Measurements from ENCODE around the gene RBFOX1. TPM values are rescaled to one million over a fixed set of nuclear protein-coding genes. Genes with fewer than 3 reads are reported as not detected.

RBFOX1 gene
- polyA plus RNA-seq, 1 donor = 1.3 TPM

DNA sequence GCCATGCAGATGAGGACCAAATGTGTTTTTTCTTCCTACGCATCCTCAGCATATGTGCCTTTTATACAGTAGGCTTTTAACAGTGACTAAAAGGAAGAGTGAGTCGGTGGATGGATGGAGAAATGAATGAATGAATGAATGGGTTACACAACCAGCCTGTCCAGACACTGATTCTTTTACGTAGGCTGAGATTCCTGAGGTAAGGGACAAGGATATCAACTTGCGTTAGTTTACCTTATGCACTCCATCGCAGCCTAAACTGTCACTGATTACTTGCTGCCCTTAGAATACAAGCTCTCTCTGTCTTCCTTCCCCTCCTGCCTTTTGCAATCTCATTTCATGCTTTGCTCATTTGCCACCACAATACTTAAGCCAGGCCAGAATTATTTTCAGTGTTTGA, 59.0 kb downstream of the RBFOX1 start:
- Histone ChIP-seq H3K4me3 (ENCODE audit: low read length) (no peak overlapping the region), H3K27me3 (ENCODE audit: control insufficient read depth, insufficient read depth, low read length) (no peaks in the 10 kb centered on the region), H3K9me3 (ENCODE audit: control insufficient read depth, low read depth, low read length) (no peaks in the 10 kb centered on the region), H3K36me3 (ENCODE audit: control insufficient read depth, insufficient read depth, low read length) (no peaks in the 10 kb centered on the region), H3K27ac (ENCODE audit: low read length) (no peak overlapping the region), H3K4me1 (ENCODE audit: control insufficient read depth, insufficient read depth, low read length) (no peaks in the 10 kb centered on the region)
- no peak for DNase-seq
- WGBS (ENCODE audit: insufficient coverage, low lambda C conversion rate) = 76% methylated on average over 4 of the region's 5 CpGs

DNA sequence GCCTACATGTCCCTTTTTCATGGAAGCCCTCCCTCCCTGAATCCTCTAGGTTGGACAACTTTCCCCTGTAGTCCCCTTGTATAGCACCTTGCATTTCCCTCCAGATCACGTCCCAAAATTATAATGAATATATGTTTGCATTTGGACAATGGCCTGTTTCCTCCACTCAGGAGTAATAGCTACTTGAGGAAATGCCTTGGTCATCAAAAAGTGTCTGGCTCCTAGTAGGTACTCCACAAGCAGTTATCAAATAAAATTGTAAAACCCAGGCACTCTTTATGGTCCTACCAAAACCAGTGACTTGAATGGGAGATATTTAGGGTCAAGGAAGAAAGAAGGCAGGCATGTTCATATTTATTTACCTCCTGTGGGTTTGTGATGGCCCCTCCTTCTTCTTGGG, 59.6 kb downstream of the RBFOX1 start:
- Histone ChIP-seq H3K27me3 (ENCODE audit: control insufficient read depth, insufficient read depth, low read length) (no peaks in the 10 kb centered on the region), H3K9me3 (ENCODE audit: control insufficient read depth, low read depth, low read length) (no peaks in the 10 kb centered on the region), H3K36me3 (ENCODE audit: control insufficient read depth, insufficient read depth, low read length) (no peaks in the 10 kb centered on the region), H3K27ac (ENCODE audit: low read length) (no peak overlapping the region), H3K4me3 (ENCODE audit: low read length) (no peak overlapping the region), H3K4me1 (ENCODE audit: control insufficient read depth, insufficient read depth, low read length) (no peaks in the 10 kb centered on the region)
- DNase-seq = no peak
- WGBS (ENCODE audit: insufficient coverage, low lambda C conversion rate) = no CpG with 5 or more reads among the region's 1 CpG

DNA sequence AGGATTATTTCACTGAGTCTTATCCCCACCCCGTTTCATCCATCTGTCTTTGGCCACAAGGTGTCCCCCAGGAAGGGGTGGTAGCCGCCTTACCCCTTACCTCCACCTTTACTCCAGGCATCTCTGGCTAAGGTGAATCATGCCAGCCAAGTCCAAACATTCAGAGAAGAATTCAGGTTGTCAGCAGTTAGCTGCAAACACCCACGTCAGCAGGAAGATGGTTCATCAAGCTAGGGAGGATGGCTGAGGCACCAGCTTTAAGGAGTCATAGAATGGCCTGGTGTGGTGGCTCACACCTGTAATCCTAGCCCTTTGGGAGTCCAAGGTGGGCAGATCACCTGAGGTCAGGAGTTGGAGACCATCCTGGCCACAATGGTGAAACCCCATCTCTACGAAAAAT, 61.0 kb downstream of the RBFOX1 start:
- no CpG with 5 or more reads among the region's 4 CpGs for WGBS (ENCODE audit: insufficient coverage, low lambda C conversion rate)
- Histone ChIP-seq H3K4me1 (ENCODE audit: control insufficient read depth, insufficient read depth, low read length) (no peaks in the 10 kb centered on the region), H3K9me3 (ENCODE audit: control insufficient read depth, low read depth, low read length) (no peaks in the 10 kb centered on the region), H3K4me3 (ENCODE audit: low read length) (no peak overlapping the region), H3K27ac (ENCODE audit: low read length) (no peak overlapping the region), H3K27me3 (ENCODE audit: control insufficient read depth, insufficient read depth, low read length) (no peaks in the 10 kb centered on the region), H3K36me3 (ENCODE audit: control insufficient read depth, insufficient read depth, low read length) (no peaks in the 10 kb centered on the region)
- DNase-seq = no peak

DNA sequence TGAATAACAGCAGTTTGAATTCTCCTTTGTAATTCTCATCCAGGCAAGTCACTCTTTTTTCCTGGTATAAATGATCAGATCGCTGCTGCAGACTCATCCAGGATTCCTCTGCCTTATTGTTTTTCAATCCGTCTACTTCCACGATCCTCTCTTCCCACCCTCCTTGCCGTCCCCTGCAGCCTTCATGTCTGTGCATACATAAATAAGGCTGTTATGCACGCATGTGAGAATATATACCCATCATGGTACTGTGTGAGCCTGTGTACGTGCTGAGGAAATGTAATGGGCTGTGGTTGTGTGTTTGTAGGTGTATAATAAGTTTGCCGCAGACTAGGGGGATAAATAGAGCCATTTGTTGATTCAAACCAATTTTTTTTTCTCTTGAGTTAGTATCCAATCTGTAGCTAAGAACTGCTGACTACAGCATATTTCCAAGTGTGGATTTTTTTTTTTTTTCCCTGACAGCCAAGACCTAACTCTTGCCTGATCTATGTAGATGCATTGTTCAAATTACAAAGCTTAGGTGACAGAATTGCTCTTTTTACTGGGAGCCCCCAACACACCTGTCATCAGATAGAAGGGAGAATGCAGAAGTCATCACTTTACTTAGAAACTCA, 62.2 kb downstream of the RBFOX1 start:
- DNase-seq = no peak
- no peaks in the 10 kb centered on the region for H3K36me3 ChIP-seq (ENCODE audit: control insufficient read depth, insufficient read depth, low read length)
- WGBS (ENCODE audit: insufficient coverage, low lambda C conversion rate) = no CpG with 5 or more reads among the region's 7 CpGs
- H3K4me3 ChIP-seq (ENCODE audit: low read length) = no peak overlapping the region
- H3K9me3 ChIP-seq (ENCODE audit: control insufficient read depth, low read depth, low read length) = no peaks in the 10 kb centered on the region
- no peak overlapping the region for H3K27ac ChIP-seq (ENCODE audit: low read length)
- H3K4me1 ChIP-seq (ENCODE audit: control insufficient read depth, insufficient read depth, low read length) = no peaks in the 10 kb centered on the region
- H3K27me3 ChIP-seq (ENCODE audit: control insufficient read depth, insufficient read depth, low read length) = no peaks in the 10 kb centered on the region

DNA sequence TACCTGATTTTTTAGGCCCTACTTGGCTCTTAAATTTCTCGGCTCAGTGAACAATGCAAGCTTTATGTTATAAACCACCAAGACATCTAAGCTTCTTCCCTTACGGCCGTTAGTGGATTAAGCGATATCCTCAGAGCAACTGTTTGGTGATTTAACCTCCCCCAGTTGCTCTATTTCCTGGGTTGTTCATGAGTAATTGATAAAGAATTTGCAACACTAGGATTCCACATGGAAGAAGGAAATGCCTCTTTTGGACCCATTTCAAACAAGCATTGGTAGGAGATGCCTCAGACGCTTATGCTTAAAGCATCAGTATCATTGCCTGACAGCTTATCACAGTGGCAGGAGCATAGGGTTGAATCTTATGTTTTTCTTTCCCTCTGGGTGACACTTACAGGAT, 65.3 kb downstream of the RBFOX1 start:
- H3K27ac ChIP-seq (ENCODE audit: low read length) = no peak overlapping the region
- no peak for DNase-seq
- H3K36me3 ChIP-seq (ENCODE audit: control insufficient read depth, insufficient read depth, low read length) = no peaks in the 10 kb centered on the region
- WGBS (ENCODE audit: insufficient coverage, low lambda C conversion rate) = 100% methylated on average over 1 of the region's 5 CpGs
- no peaks in the 10 kb centered on the region for H3K27me3 ChIP-seq (ENCODE audit: control insufficient read depth, insufficient read depth, low read length)
- no peak overlapping the region for H3K4me3 ChIP-seq (ENCODE audit: low read length)
- H3K4me1 ChIP-seq (ENCODE audit: control insufficient read depth, insufficient read depth, low read length) = no peaks in the 10 kb centered on the region
- H3K9me3 ChIP-seq (ENCODE audit: control insufficient read depth, low read depth, low read length) = no peaks in the 10 kb centered on the region

DNA sequence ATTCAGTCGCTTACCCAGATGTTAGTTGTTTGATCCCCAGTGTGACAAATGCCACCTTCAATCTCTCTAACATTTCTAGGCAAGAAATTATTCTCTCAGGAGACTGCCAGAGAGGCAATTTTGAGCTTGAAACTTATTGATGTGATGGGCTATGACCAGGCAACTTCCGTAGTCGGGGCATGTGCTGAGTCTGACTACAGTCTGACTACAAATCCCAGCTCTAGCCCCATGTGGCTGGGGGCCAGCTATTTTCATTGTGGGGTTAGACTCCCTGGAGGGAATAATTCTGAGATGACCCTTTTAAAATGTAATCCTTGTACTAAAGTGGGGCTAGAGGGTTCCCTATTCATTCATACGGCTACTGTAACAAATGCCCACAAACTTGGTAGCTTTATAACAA, 65.9 kb downstream of the RBFOX1 start:
- no peaks in the 10 kb centered on the region for H3K27me3 ChIP-seq (ENCODE audit: control insufficient read depth, insufficient read depth, low read length)
- no CpG with 5 or more reads among the region's 4 CpGs for WGBS (ENCODE audit: insufficient coverage, low lambda C conversion rate)
- H3K4me1 ChIP-seq (ENCODE audit: control insufficient read depth, insufficient read depth, low read length) = no peaks in the 10 kb centered on the region

DNA sequence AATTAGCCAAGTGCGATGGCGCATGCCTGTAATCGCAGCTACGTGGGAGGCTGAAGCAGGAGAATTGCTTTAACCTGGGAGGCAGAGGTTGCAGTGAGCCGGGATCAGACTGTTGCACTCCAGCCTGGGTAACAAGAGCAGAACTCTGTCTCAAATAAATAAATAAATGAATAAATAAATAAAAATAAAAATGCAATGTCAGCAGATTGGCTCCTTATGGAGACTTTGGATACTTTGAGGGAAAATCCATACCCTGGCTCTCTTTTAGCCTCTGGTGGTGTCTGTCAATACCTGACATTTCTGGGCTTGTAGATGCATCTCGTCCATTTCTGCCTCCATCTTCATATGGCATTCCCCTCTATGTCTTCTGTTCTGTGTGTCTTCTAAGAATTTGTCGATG, 66.7 kb downstream of the RBFOX1 start:
- Histone ChIP-seq H3K27ac (ENCODE audit: low read length) (no peak overlapping the region), H3K4me3 (ENCODE audit: low read length) (no peak overlapping the region), H3K4me1 (ENCODE audit: control insufficient read depth, insufficient read depth, low read length) (no peaks in the 10 kb centered on the region), H3K36me3 (ENCODE audit: control insufficient read depth, insufficient read depth, low read length) (no peaks in the 10 kb centered on the region), H3K27me3 (ENCODE audit: control insufficient read depth, insufficient read depth, low read length) (no peaks in the 10 kb centered on the region), H3K9me3 (ENCODE audit: control insufficient read depth, low read depth, low read length) (no peaks in the 10 kb centered on the region)
- 100% methylated on average over 1 of the region's 7 CpGs for WGBS (ENCODE audit: insufficient coverage, low lambda C conversion rate)
- no peak for DNase-seq

More for the DNA sequence above, 65.9 kb downstream of the RBFOX1 start:
- no peak for DNase-seq
- Histone ChIP-seq H3K9me3 (ENCODE audit: control insufficient read depth, low read depth, low read length) (no peaks in the 10 kb centered on the region), H3K27ac (ENCODE audit: low read length) (no peak overlapping the region), H3K36me3 (ENCODE audit: control insufficient read depth, insufficient read depth, low read length) (no peaks in the 10 kb centered on the region), H3K4me3 (ENCODE audit: low read length) (no peak overlapping the region)

DNA sequence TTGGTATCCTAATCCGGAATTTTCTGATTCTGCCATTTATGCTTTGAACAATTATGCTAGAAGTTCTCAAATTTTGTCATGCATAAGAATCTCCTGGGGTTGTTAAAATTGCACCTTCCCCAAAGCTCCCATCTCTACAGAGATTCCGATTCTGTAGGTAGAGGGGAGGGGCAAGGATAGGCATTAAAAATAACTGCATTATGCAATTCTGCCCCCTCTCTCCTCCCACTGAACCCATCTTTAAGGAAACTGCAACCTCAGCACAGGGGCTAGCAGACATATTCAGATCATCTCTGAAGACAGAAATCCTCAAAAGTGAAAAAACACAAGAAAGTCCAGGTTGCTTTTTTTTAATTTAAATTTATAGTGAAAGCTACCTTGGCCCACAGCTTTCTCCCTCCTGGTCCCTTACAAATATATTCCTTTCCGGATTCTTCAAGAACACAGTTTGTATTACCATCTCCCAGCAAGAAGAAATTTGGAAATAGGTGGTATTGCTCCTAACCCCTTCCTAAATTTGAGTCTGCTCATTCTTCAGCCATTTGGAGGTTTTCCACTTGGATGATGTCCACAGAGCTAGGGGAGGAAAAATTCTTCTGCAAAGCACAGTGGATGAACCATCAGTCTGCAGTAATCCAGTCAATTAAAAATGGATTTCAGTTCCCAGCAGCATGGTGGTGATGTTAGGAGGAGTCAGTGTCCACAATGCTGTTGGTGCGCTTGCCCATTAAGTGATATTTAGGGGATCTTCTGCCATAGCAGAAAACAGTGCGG, 67.7 kb downstream of the RBFOX1 start:
- no peaks in the 10 kb centered on the region for H3K36me3 ChIP-seq (ENCODE audit: control insufficient read depth, insufficient read depth, low read length)
- H3K27ac ChIP-seq (ENCODE audit: low read length) = no peak overlapping the region
- WGBS (ENCODE audit: insufficient coverage, low lambda C conversion rate) = 100% methylated on average over 1 of the region's 5 CpGs
- H3K4me1 ChIP-seq (ENCODE audit: control insufficient read depth, insufficient read depth, low read length) = no peaks in the 10 kb centered on the region
- H3K4me3 ChIP-seq (ENCODE audit: low read length) = no peak overlapping the region
- DNase-seq = no peak
- H3K9me3 ChIP-seq (ENCODE audit: control insufficient read depth, low read depth, low read length) = no peaks in the 10 kb centered on the region
- peaks cover 2% of the 10 kb centered on the region for H3K27me3 ChIP-seq (ENCODE audit: control insufficient read depth, insufficient read depth, low read length)

DNA sequence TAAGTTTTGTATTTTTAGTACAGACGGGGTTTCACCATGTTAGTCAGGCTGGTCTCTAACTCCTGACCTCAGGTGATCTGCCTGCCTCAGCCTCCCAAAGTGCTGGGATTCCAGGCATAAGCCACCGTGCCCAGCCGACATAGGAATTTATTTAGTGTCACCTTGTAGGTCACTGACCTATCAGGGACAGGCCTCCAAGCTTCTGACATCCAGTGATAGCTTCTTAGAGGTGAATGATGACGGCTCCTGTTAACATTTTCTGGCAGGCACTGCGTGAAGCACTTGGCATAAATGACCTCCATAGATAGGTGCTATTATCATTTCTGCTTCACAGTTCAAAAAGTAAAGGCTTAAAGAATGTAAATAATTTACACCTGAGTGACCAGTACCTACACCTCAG, 71.6 kb downstream of the RBFOX1 start:
- H3K27ac ChIP-seq (ENCODE audit: low read length) = no peak overlapping the region
- H3K4me3 ChIP-seq (ENCODE audit: low read length) = no peak overlapping the region
- H3K27me3 ChIP-seq (ENCODE audit: control insufficient read depth, insufficient read depth, low read length) = peaks cover 2% of the 10 kb centered on the region
- H3K4me1 ChIP-seq (ENCODE audit: control insufficient read depth, insufficient read depth, low read length) = no peaks in the 10 kb centered on the region
- no peak for DNase-seq
- no peaks in the 10 kb centered on the region for H3K9me3 ChIP-seq (ENCODE audit: control insufficient read depth, low read depth, low read length)
- H3K36me3 ChIP-seq (ENCODE audit: control insufficient read depth, insufficient read depth, low read length) = no peaks in the 10 kb centered on the region
- WGBS (ENCODE audit: insufficient coverage, low lambda C conversion rate) = no CpG with 5 or more reads among the region's 5 CpGs

DNA sequence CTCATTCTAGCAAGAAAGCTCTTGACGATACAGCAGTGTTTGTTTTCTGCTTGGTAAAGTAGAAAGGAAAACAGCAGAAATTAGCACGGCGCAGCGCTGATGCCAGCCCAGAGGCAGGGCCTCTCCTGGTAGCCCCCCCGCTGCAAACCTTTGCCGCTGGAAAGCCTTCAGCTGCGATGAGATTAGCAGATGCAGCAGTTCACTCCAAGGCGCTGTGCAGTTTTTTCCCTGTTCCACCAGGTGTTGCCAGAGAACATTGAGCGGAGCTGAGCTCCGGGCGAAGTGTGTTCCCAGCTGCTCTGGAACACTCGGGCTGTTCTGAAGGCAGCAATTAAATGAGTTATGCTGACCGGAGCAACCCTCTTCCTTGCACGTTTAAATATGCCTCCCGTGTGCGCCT, 72.5 kb downstream of the RBFOX1 start:
- Histone ChIP-seq H3K36me3 (ENCODE audit: control insufficient read depth, insufficient read depth, low read length) (no peaks in the 10 kb centered on the region), H3K9me3 (ENCODE audit: control insufficient read depth, low read depth, low read length) (no peaks in the 10 kb centered on the region), H3K27ac (ENCODE audit: low read length) (no peak overlapping the region), H3K4me1 (ENCODE audit: control insufficient read depth, insufficient read depth, low read length) (no peaks in the 10 kb centered on the region), H3K4me3 (ENCODE audit: low read length) (no peak overlapping the region), H3K27me3 (ENCODE audit: control insufficient read depth, insufficient read depth, low read length) (peaks cover 2% of the 10 kb centered on the region)
- no CpG with 5 or more reads among the region's 16 CpGs for WGBS (ENCODE audit: insufficient coverage, low lambda C conversion rate)
- DNase-seq = peak; percentile 14 to 26
